Measurements from ENCODE around the gene LPIN1.

DNA sequence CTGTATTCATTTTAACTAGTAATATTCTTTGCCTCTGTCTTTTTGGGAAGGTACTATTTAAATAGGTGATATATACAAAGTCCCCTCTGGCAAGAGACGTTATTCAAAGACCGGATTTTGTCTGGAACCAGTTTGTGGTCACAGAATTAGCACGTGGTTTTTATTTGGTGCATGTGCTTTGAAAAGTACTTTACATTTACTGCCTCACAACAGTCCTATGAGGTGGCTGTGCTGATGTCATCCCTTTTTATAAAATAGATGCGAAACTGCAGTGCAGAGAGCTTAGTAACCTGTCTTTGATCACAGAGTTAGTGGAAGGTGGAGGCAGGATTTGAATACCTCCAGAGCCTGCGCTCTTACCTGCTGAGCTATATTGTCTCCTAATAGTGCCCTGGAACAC is 4.0 kb downstream of the LPIN1 start:
- TF ChIP-seq GATA2 (IDR thresholded peaks at IDR 0.05; ENCODE audit: low read depth, low read length) (no peak), GATA3 (IDR thresholded peaks at IDR 0.05; ENCODE audit: low read depth, low read length) (no peak)

Data from SH-SY5Y (cell line).